HepG2 (cell line): ENCODE results near the gene SEC24B. TPM values are rescaled to one million over a fixed set of nuclear protein-coding genes. Genes with fewer than 3 reads are reported as not detected.
A peak's percentile ranks its signal among the peaks of the same experiment; 100 is the strongest.

ENCODE experiments used
- ATRX ChIP-seq: sonication (generic); formaldehyde crosslinking; IDR thresholded peaks from 2 replicates; pipeline ENCODE4 v1.4.0; 2020; ENCODE audit warnings: missing genetic modification reagents, borderline replicate concordance
- CEBPG ChIP-seq: IDR thresholded peaks from 2 replicates; pipeline ENCODE4 v1.6.1; 2016
- CREB3 ChIP-seq: sonication (generic); formaldehyde crosslinking; IDR thresholded peaks from 2 replicates; pipeline ENCODE4 v1.5.0; 2020; ENCODE audit warnings: missing genetic modification reagents
- DR1 ChIP-seq: sonication (generic); formaldehyde crosslinking; IDR thresholded peaks from 2 replicates; pipeline ENCODE4 v1.8.0; 2021; ENCODE audit warnings: mild to moderate bottlenecking, missing genetic modification reagents, inconsistent platforms
- FLYWCH1 ChIP-seq: sonication (generic); formaldehyde crosslinking; IDR thresholded peaks from 2 replicates; pipeline ENCODE4 v1.8.1; 2023; ENCODE audit warnings: mild to moderate bottlenecking, missing genetic modification reagents
- IKZF5 ChIP-seq: IDR thresholded peaks from 2 replicates; pipeline ENCODE4 v1.6.1; 2018; ENCODE audit warnings: missing genetic modification reagents, mild to moderate bottlenecking, missing compliant biosample characterization
- KMT2A ChIP-seq: sonication (generic); formaldehyde crosslinking; IDR thresholded peaks from 2 replicates; pipeline ENCODE4 v1.4.0; 2020; ENCODE audit warnings: missing genetic modification reagents
- MXD4 ChIP-seq: IDR thresholded peaks from 2 replicates; pipeline ENCODE4 v1.6.1; 2016; ENCODE audit warnings: mild to moderate bottlenecking, missing biosample characterization, missing genetic modification reagents
- NFIB ChIP-seq: sonication (generic); formaldehyde crosslinking; IDR thresholded peaks from 2 replicates; pipeline ENCODE4 v1.9.0; 2021; ENCODE audit warnings: missing genetic modification reagents, mild to moderate bottlenecking, borderline replicate concordance
- RBM22 ChIP-seq: fragments of 200-400 bp; formaldehyde crosslinking; optimal IDR thresholded peaks from 2 replicates; pipeline ENCODE3; 2017; ENCODE audit warnings: mild to moderate bottlenecking, low read length, moderate library complexity
- RFX5 ChIP-seq: IDR thresholded peaks from 2 replicates; pipeline ENCODE4 v1.6.1; 2011; ENCODE audit warnings: low read depth, low read length, improper control_type of control experiment
- SMC3 ChIP-seq: IDR thresholded peaks from 2 replicates; pipeline ENCODE4 v1.6.1; 2011; ENCODE audit warnings: low read length, improper control_type of control experiment
- TAF1 ChIP-seq: sonication (generic); formaldehyde crosslinking; IDR thresholded peaks from 2 replicates; pipeline ENCODE4 v1.4.0; 2020; ENCODE audit warnings: missing genetic modification reagents
- TCF7 ChIP-seq: sonication (generic); IDR thresholded peaks from 2 replicates; pipeline ENCODE4 v1.6.1; 2016; ENCODE audit warnings: antibody characterized with exemption, low read depth
- ZNF674 ChIP-seq: sonication (generic); formaldehyde crosslinking; IDR thresholded peaks from 2 replicates; pipeline ENCODE4 v1.5.0; 2020; ENCODE audit warnings: low read depth, mild to moderate bottlenecking, missing genetic modification reagents
- ZNF724P ChIP-seq: sonication (generic); formaldehyde crosslinking; IDR thresholded peaks from 2 replicates; pipeline ENCODE4 v1.8.0; 2022; ENCODE audit warnings: missing genetic modification reagents, borderline replicate concordance
- ZNF768 ChIP-seq: sonication (generic); formaldehyde crosslinking; IDR thresholded peaks from 2 replicates; pipeline ENCODE4 v1.4.0; 2020; ENCODE audit warnings: missing genetic modification reagents
- polyA plus RNA-seq, 8 experiments: library from polyadenylated mRNA; depleted of rRNA in 3 of 8; stranded (reverse) in 7 of 8; unstranded in 1 of 8; fragments of >200 nt; fragmentation: Illumina TruSeq in 4 of 8; extraction: Trizol in 4 of 8; gene quantifications; 2 replicates each; pipeline versions ENCODE4 v1.2.1 to v1.2.3, GENCODE V29; 2011 to 2016; ENCODE audit warnings: low read depth in 4 of 8, missing spikeins in 1 of 8, mixed read lengths in 1 of 8; ENCODE audit not compliant: insufficient read depth in 1 of 8
- total RNA-seq, 5 experiments: library from RNA; depleted of rRNA; stranded (reverse); fragments of >200 nt; fragmentation: Illumina TruSeq; extraction: Trizol; gene quantifications; 2 replicates each; pipeline ENCODE4 v1.2.3, GENCODE V29; 2016; ENCODE audit warnings: low read depth in 1 of 5
- TF ChIP-seq, protein P1 (sequence below): sonication (generic); formaldehyde crosslinking; conservative IDR thresholded peaks from 2 replicates; pipeline ENCODE4 v1.4.0; 2020; ENCODE audit warnings: missing genetic modification reagents
- TF ChIP-seq, protein P2 (sequence below): sonication (generic); formaldehyde crosslinking; IDR thresholded peaks from 2 replicates; pipeline ENCODE4 v1.5.0; 2020; ENCODE audit warnings: mild to moderate bottlenecking, missing genetic modification reagents
- TF ChIP-seq, protein P3 (sequence below), 2 experiments: sonication (generic) in 1 of 2; formaldehyde crosslinking in 1 of 2; IDR thresholded peaks; 2 replicates each; pipeline versions ENCODE4 v1.5.1 to v1.6.1; 2011 to 2020; ENCODE audit warnings: borderline replicate concordance in 1 of 2, low read depth in 1 of 2, low read length in 1 of 2, mild to moderate bottlenecking in 1 of 2, missing genetic modification reagents in 1 of 2, moderate library complexity in 1 of 2

Gene SEC24B
- total and polyA plus RNA-seq, 2 of the 13 experiments (the other 11 are each of a cell fraction or from before 2014, with no cell fraction given) = 14.6 to 39.0 TPM

DNA sequence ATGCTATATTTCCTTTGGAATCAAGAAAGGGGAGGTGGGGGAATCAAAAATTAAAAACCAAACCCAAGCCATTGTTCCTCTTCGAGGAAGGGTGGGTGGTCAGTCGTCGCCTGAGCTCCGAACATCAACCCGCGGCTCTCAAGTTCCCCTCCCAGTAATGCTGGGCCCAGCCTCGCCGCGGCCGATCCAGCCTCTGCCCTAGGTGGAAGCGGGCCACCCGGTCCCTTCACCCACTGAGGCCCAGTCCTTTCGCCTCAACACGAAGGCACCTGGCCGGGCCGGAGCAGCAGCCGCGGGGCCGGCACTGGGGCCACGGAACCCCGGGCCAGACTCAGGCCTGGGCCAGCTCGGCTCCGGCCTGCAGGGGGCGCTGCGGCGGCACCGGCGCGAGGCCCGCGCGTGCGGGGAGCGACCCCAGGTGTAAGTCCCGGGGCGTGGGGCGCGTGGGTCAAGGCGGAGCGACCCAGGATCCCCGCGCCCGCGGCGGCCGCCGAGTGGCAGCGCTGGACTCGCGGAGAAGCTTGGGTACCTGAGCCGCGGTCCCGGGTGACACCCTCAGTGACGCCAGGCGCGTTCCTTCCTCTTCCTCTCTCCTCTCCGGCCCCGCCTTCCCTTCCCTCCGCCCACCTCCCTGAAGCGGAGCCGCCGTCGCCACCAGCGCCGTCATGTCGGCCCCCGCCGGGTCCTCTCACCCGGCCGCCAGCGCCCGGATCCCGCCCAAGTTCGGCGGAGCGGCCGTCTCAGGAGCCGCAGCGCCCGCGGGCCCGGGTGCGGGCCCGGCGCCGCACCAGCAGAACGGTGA is at the start of gene SEC24B (continued):
- TF ChIP-seq, protein P1, sequence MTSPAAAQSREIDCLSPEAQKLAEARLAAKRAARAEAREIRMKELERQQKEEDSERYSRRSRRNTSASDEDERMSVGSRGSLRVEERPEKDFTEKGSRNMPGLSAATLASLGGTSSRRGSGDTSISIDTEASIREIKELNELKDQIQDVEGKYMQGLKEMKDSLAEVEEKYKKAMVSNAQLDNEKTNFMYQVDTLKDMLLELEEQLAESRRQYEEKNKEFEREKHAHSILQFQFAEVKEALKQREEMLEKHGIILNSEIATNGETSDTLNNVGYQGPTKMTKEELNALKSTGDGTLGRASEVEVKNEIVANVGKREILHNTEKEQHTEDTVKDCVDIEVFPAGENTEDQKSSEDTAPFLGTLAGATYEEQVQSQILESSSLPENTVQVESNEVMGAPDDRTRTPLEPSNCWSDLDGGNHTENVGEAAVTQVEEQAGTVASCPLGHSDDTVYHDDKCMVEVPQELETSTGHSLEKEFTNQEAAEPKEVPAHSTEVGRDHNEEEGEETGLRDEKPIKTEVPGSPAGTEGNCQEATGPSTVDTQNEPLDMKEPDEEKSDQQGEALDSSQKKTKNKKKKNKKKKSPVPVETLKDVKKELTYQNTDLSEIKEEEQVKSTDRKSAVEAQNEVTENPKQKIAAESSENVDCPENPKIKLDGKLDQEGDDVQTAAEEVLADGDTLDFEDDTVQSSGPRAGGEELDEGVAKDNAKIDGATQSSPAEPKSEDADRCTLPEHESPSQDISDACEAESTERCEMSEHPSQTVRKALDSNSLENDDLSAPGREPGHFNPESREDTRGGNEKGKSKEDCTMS = no peak
- TF ChIP-seq ZNF724P (CRISPR knock-in tag) (peak; percentile 86), ATRX (no peak), ZNF768 (CRISPR knock-in tag) (peak; percentile 67), KMT2A (peak; percentile 82), ZNF674 (no peak), IKZF5 (0 out of 2 replicates have a peak, but pooled peaks have one; percentile 16), TAF1 (CRISPR knock-in tag) (peak; percentile 37), NFIB (CRISPR knock-in tag) (no peak), MXD4 (CRISPR knock-in tag) (no peak), RBM22 (no peak), SMC3 (no peak), RFX5 (no peak), TCF7 (no peak), FLYWCH1 (no peak), DR1 (CRISPR knock-in tag) (no peak; the same call in 1 of the 2 replicates), CEBPG (CRISPR knock-in tag) (no peak), CREB3 (CRISPR knock-in tag) (0 out of 2 replicates have a peak, but pooled peaks have one; percentile 59)
- TF ChIP-seq, protein P2, sequence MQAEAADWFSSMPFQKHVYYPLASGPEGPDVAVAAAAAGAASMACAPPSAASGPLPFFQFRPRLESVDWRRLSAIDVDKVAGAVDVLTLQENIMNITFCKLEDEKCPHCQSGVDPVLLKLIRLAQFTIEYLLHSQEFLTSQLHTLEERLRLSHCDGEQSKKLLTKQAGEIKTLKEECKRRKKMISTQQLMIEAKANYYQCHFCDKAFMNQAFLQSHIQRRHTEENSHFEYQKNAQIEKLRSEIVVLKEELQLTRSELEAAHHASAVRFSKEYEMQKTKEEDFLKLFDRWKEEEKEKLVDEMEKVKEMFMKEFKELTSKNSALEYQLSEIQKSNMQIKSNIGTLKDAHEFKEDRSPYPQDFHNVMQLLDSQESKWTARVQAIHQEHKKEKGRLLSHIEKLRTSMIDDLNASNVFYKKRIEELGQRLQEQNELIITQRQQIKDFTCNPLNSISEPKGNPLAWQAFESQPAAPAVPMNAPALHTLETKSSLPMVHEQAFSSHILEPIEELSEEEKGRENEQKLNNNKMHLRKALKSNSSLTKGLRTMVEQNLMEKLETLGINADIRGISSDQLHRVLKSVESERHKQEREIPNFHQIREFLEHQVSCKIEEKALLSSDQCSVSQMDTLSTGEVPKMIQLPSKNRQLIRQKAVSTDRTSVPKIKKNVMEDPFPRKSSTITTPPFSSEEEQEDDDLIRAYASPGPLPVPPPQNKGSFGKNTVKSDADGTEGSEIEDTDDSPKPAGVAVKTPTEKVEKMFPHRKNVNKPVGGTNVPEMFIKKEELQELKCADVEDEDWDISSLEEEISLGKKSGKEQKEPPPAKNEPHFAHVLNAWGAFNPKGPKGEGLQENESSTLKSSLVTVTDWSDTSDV = peak; percentile 79; the same call in 1 of the 2 replicates
- TF ChIP-seq, protein P3, sequence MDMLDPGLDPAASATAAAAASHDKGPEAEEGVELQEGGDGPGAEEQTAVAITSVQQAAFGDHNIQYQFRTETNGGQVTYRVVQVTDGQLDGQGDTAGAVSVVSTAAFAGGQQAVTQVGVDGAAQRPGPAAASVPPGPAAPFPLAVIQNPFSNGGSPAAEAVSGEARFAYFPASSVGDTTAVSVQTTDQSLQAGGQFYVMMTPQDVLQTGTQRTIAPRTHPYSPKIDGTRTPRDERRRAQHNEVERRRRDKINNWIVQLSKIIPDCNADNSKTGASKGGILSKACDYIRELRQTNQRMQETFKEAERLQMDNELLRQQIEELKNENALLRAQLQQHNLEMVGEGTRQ (IDR thresholded peaks at IDR 0.05; ENCODE audit: low read depth, low read length) = no peak
- TF ChIP-seq, protein P3 (CRISPR knock-in tag; IDR thresholded peaks at IDR 0.05; ENCODE audit: borderline replicate concordance) = no peak
